GM23248 (cell line): ENCODE measurements around the gene IL1RAPL1. TPM values are rescaled to one million over a fixed set of nuclear protein-coding genes. Genes with fewer than 3 reads are reported as not detected.

Experiments
- DNase-seq: peaks from one replicate; pipeline ENCODE4 v3.0.0-alpha.2; 2015
- H2AFZ ChIP-seq: fragments of 200-600 bp; sonication (generic); 2 replicates; pipeline ENCODE4 v1.6.1; 2016; ENCODE audit warnings: antibody characterized with exemption
- H3F3A ChIP-seq: fragments of 200-600 bp; sonication (generic); 2 replicates; pipeline ENCODE4 v1.6.1; 2016; ENCODE audit warnings: mild to moderate bottlenecking, antibody characterized with exemption, mixed run types; ENCODE audit not compliant: insufficient read depth
- H3K27ac ChIP-seq: fragments of 200-600 bp; sonication (generic); 2 replicates; pipeline ENCODE4 v1.5.1; 2016; ENCODE audit warnings: mild to moderate bottlenecking
- H3K27me3 ChIP-seq: fragments of 200-600 bp; sonication (generic); replicated peaks from 2 replicates; pipeline ENCODE4 v1.6.1; 2016; ENCODE audit warnings: mild to moderate bottlenecking; ENCODE audit not compliant: insufficient read depth
- H3K36me3 ChIP-seq: fragments of 200-600 bp; sonication (generic); 2 replicates; pipeline ENCODE4 v1.6.1; 2016; ENCODE audit warnings: low read depth, mild to moderate bottlenecking
- H3K4me1 ChIP-seq: fragments of 200-600 bp; sonication (generic); 2 replicates; pipeline ENCODE4 v1.6.1; 2016; ENCODE audit warnings: mild to moderate bottlenecking; ENCODE audit not compliant: insufficient read depth
- H3K4me2 ChIP-seq: fragments of 200-600 bp; sonication (generic); one replicate; pipeline ENCODE4 v1.6.1; 2016; ENCODE audit warnings: mild to moderate bottlenecking; ENCODE audit not compliant: unreplicated experiment
- H3K4me3 ChIP-seq: fragments of 200-600 bp; sonication (generic); 2 replicates; pipeline ENCODE4 v1.5.1; 2016; ENCODE audit warnings: mild to moderate bottlenecking
- H3K79me2 ChIP-seq: fragments of 200-600 bp; sonication (generic); 2 replicates; pipeline ENCODE4 v1.6.1; 2016; ENCODE audit warnings: mild to moderate bottlenecking; ENCODE audit not compliant: insufficient read depth
- H3K9ac ChIP-seq: fragments of 200-600 bp; sonication (generic); 2 replicates; pipeline ENCODE4 v1.6.1; 2016; ENCODE audit warnings: mild to moderate bottlenecking
- H3K9me2 ChIP-seq: fragments of 200-600 bp; sonication (generic); 2 replicates; pipeline ENCODE4 v1.6.1; 2016; ENCODE audit warnings: mixed run types, mild to moderate bottlenecking, moderate library complexity; ENCODE audit not compliant: insufficient read depth
- H3K9me3 ChIP-seq: fragments of 200-600 bp; sonication (generic); one replicate; pipeline ENCODE4 v1.6.1; 2017; ENCODE audit warnings: low read depth
- H4K20me1 ChIP-seq: fragments of 200-600 bp; sonication (generic); 2 replicates; pipeline ENCODE4 v1.6.0; 2016; ENCODE audit not compliant: insufficient read depth
- EZH2 ChIP-seq: fragments of 200-600 bp; sonication (generic); IDR thresholded peaks from 2 replicates; pipeline ENCODE4 v1.6.1; 2018; ENCODE audit warnings: antibody characterized with exemption, mild to moderate bottlenecking; ENCODE audit not compliant: insufficient read depth, poor library complexity, severe bottlenecking
- EZH2phosphoT487 ChIP-seq: fragments of 200-600 bp; sonication (generic); IDR thresholded peaks from 2 replicates; pipeline ENCODE4 v1.6.1; 2018; ENCODE audit warnings: antibody characterized with exemption, moderate library complexity, mild to moderate bottlenecking, low read depth; ENCODE audit not compliant: insufficient read depth
- WGBS, 2 experiments: methylation state at CpG; one replicate each; pipeline ENCODE4 v1.1.6; 2015 to 2017; ENCODE audit warnings: low lambda C conversion rate in 2 of 2, low coverage in 1 of 2; ENCODE audit errors: missing lambda C conversion rate in 2 of 2; 5-methylcytosine and 5-hydroxymethylcytosine counted together
- in situ Hi-C: fragments of 300-500 bp; cut with MboI; formaldehyde crosslinking; loops from 2 replicates; pipeline ENCODE4 v1.15.0; 2020
- polyA plus RNA-seq: library from polyadenylated mRNA; unstranded; fragments of >200 nt; fragmentation: Nextera tagmentation; extraction: Ambion mirVana; gene quantifications from 2 replicates; pipeline ENCODE4 v1.2.1, GENCODE V29; 2016
- total RNA-seq: library from RNA; depleted of rRNA; stranded (reverse); fragments of >200 nt; shearing (Covaris generic); gene quantifications from 2 replicates; pipeline ENCODE4 v1.2.3, GENCODE V29; 2014

IL1RAPL1 gene
- total and polyA plus RNA-seq, 2 experiments from 2014 or later = not detected

- Histone ChIP-seq H3K9me2 (no peaks in the 10 kb centered on the region), H3K4me2 (no peak overlapping the region), H3F3A (no peaks in the 10 kb centered on the region), H3K4me3 (no peak overlapping the region), H3K79me2 (no peaks in the 10 kb centered on the region), H3K36me3 (no peaks in the 10 kb centered on the region), H4K20me1 (no peaks in the 10 kb centered on the region), H3K4me1 (no peaks in the 10 kb centered on the region), H3K9me3 (no peaks in the 10 kb centered on the region), H3K9ac (no peak overlapping the region), H2AFZ (no peak overlapping the region), H3K27ac (no peak overlapping the region), H3K27me3 (no peaks in the 10 kb centered on the region)
- DNase-seq = no peak
- TF ChIP-seq EZH2 (no peak), EZH2phosphoT487 (no peak)
- WGBS, 2 experiments = 32 to 36% methylated on average over 2 of the region's 2 CpGs
- in situ Hi-C loops = no loop called here
Measured at GRCh38 chrX:29487214-29487613, 900.0 kb downstream of the IL1RAPL1 start.

- DNase-seq = no peak
- no peak for TF ChIP-seq EZH2
- no peak for TF ChIP-seq EZH2phosphoT487
- no peaks in the 10 kb centered on the region for H3K4me1 ChIP-seq
- H4K20me1 ChIP-seq = no peaks in the 10 kb centered on the region
- in situ Hi-C loops = no loop called here
- H3K9me2 ChIP-seq = no peaks in the 10 kb centered on the region
- H3K27me3 ChIP-seq = no peaks in the 10 kb centered on the region
- H3K9ac ChIP-seq = no peak overlapping the region
- no peak overlapping the region for H3K4me2 ChIP-seq
- no peaks in the 10 kb centered on the region for H3F3A ChIP-seq
- H3K9me3 ChIP-seq = no peaks in the 10 kb centered on the region
- H3K27ac ChIP-seq = no peak overlapping the region
- no peak overlapping the region for H2AFZ ChIP-seq
- H3K4me3 ChIP-seq = no peak overlapping the region
- no peaks in the 10 kb centered on the region for H3K79me2 ChIP-seq
- no peaks in the 10 kb centered on the region for H3K36me3 ChIP-seq
- 10 to 22% methylated on average over 1 of the region's 1 CpG for WGBS, 2 experiments
Measured at GRCh38 chrX:29487714-29488113, 900.5 kb downstream of the IL1RAPL1 start.

- no peak for DNase-seq
- H3K9ac ChIP-seq = no peak overlapping the region
- H3K4me2 ChIP-seq = no peak overlapping the region
- H3K4me1 ChIP-seq = no peaks in the 10 kb centered on the region
- no peaks in the 10 kb centered on the region for H3F3A ChIP-seq
- H2AFZ ChIP-seq = no peak overlapping the region
- TF ChIP-seq EZH2 (no peak), EZH2phosphoT487 (no peak)
- WGBS, 2 experiments = 20% methylated on average over 1 of the region's 1 CpG
- H3K27me3 ChIP-seq = no peaks in the 10 kb centered on the region
- H3K4me3 ChIP-seq = no peak overlapping the region
- H3K9me3 ChIP-seq = no peaks in the 10 kb centered on the region
- H3K9me2 ChIP-seq = no peaks in the 10 kb centered on the region
- in situ Hi-C loops = no loop called here
- H3K79me2 ChIP-seq = no peaks in the 10 kb centered on the region
- no peak overlapping the region for H3K27ac ChIP-seq
- no peaks in the 10 kb centered on the region for H4K20me1 ChIP-seq
- no peaks in the 10 kb centered on the region for H3K36me3 ChIP-seq
Measured at GRCh38 chrX:29488919-29489318, 901.7 kb downstream of the IL1RAPL1 start.

GRCh38 chrX:29490606-29491005 is 903.4 kb downstream of the IL1RAPL1 start:
- H3K4me2 ChIP-seq = no peak overlapping the region
- no peak overlapping the region for H3K27ac ChIP-seq
- H4K20me1 ChIP-seq = no peaks in the 10 kb centered on the region
- no peak overlapping the region for H2AFZ ChIP-seq
- DNase-seq = no peak
- 48 to 64% methylated on average over 2 of the region's 2 CpGs for WGBS, 2 experiments
- H3K36me3 ChIP-seq = no peaks in the 10 kb centered on the region
- no peaks in the 10 kb centered on the region for H3K4me1 ChIP-seq
- no peaks in the 10 kb centered on the region for H3K79me2 ChIP-seq
- no peak overlapping the region for H3K9ac ChIP-seq
- in situ Hi-C loops = no loop called here
- no peaks in the 10 kb centered on the region for H3K9me3 ChIP-seq
- TF ChIP-seq EZH2 = no peak
- TF ChIP-seq EZH2phosphoT487 = no peak
- H3K4me3 ChIP-seq = no peak overlapping the region
- no peaks in the 10 kb centered on the region for H3F3A ChIP-seq
- H3K27me3 ChIP-seq = no peaks in the 10 kb centered on the region
- no peaks in the 10 kb centered on the region for H3K9me2 ChIP-seq

DNA sequence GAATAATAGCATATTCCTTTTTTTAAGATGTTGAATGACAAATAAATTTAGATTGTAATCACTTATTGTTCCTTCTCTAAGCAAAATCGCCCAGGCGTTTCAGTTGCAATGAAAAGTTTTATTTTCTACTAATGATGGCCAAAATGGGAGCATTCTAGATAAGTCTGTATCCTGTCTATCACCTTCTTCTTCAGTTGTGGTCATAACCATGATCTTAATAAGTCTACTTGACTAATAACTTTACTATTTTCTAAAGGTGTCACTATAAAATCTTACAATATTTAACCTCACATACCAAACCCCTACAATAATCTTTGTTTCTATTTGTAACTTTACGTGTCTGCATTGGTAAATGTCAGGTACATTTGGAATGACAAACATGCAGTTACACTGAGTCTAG is 904.4 kb downstream of the IL1RAPL1 start:
- Histone ChIP-seq H3K36me3 (no peaks in the 10 kb centered on the region), H3K9me2 (no peaks in the 10 kb centered on the region), H2AFZ (no peak overlapping the region), H3K4me1 (no peaks in the 10 kb centered on the region), H3K9me3 (no peaks in the 10 kb centered on the region), H3K79me2 (no peaks in the 10 kb centered on the region), H3K4me2 (no peak overlapping the region), H3K4me3 (no peak overlapping the region), H3F3A (no peaks in the 10 kb centered on the region), H3K27me3 (no peaks in the 10 kb centered on the region), H3K9ac (no peak overlapping the region), H3K27ac (no peak overlapping the region), H4K20me1 (no peaks in the 10 kb centered on the region)
- no peak for TF ChIP-seq EZH2
- no peak for TF ChIP-seq EZH2phosphoT487
- WGBS, 2 experiments = 39 to 46% methylated on average over 3 of the region's 3 CpGs
- in situ Hi-C loops = no loop called here
- DNase-seq = no peak
